K562 (cell line): ENCODE measurements around the gene DDR1. TPM values are rescaled to one million over a fixed set of nuclear protein-coding genes. Genes with fewer than 3 reads are reported as not detected.

Experiments
- ATAC-seq: fragments of 200-7000 bp; cut with Tn5 transposase; 3 replicates; pipeline ENCODE4 v1.9.1; 2020; ENCODE audit warnings: moderate library complexity
- BruUV-seq: library from RNA; stranded (reverse); fragments of 400-500 nt; replicated peaks from 2 replicates; lab custom pipeline; 2021; lab: Mats Ljungman, UMichigan
- CTCF ChIA-PET: fragments of 300-600 bp; formaldehyde crosslinking; extraction: SDS; loops from one replicate; lab custom pipeline; 2021; ENCODE audit warnings: low intra/inter-chr PET ratio; lab: Yijun Ruan, JAX
- POLR2A ChIA-PET: fragments of 300-600, 350-650 bp; sonication (Branson Sonifier 250); formaldehyde crosslinking; extraction: SDS; loops from one replicate; lab custom pipeline; 2021; ENCODE audit warnings: antibody characterized with exemption, inconsistent platforms; lab: Yijun Ruan, JAX
- DNase-seq, 4 experiments: peaks; one replicate each; pipeline versions ENCODE4 v3.0.0 to v3.0.0-alpha.2; 2011 to 2018; ENCODE audit warnings: low spot score in 3 of 4, mixed read lengths in 3 of 4; ENCODE audit errors: extremely low read depth in 1 of 4
- FAIRE-seq: peaks from 2 replicates; lab custom pipeline; 2011; peaks lifted over from hg19 to GRCh38; lab: Jason Lieb, UNC
- H2AFZ ChIP-seq: 2 replicates; pipeline ENCODE4 v1.6.0; 2011; ENCODE audit warnings: low read depth, low read length, control low read depth, inconsistent platforms
- H3K27ac ChIP-seq: fragments of 200-600 bp; 3 replicates; pipeline ENCODE4 v1.8.0; 2011; ENCODE audit warnings: low read depth, mild to moderate bottlenecking, control low read depth, inconsistent platforms, low read length, moderate library complexity, mixed read lengths; ENCODE audit errors: extremely low read depth
- H3K27me3 ChIP-seq, 2 experiments: fragments of 300-600 bp in 1 of 2; 2 replicates in 1 of 2; 3 replicates in 1 of 2; pipeline versions ENCODE4 v1.6.0 to v1.8.0; 2011; ENCODE audit warnings: inconsistent platforms in 2 of 2, low read length in 2 of 2, mild to moderate bottlenecking in 1 of 2, mixed read lengths in 1 of 2, moderate library complexity in 1 of 2; ENCODE audit not compliant: control insufficient read depth in 2 of 2, insufficient read depth in 2 of 2
- H3K36me3 ChIP-seq: fragments of 300-600 bp; 3 replicates; pipeline ENCODE4 v1.8.0; 2011; ENCODE audit warnings: mild to moderate bottlenecking, low read length, inconsistent platforms; ENCODE audit not compliant: control insufficient read depth, insufficient read depth
- H3K4me1 ChIP-seq, 2 experiments: fragments of 200-600 bp in 1 of 2; replicated peaks in 1 of 2; 2 replicates in 1 of 2; 3 replicates in 1 of 2; pipeline versions ENCODE4 v1.5.1 to v1.8.0; 2011; ENCODE audit warnings: inconsistent platforms in 2 of 2, low read length in 2 of 2, mild to moderate bottlenecking in 1 of 2, mixed read lengths in 1 of 2, moderate library complexity in 1 of 2; ENCODE audit not compliant: control insufficient read depth in 2 of 2, insufficient read depth in 2 of 2
- H3K4me2 ChIP-seq: 2 replicates; pipeline ENCODE4 v1.6.1; 2011; ENCODE audit warnings: low read length, control low read depth, inconsistent platforms, mixed read lengths; ENCODE audit not compliant: insufficient read depth
- H3K4me3 ChIP-seq: fragments of 200-600 bp; sonication (generic), shearing (Covaris generic); 2 replicates; pipeline ENCODE4 v1.5.1; 2016; ENCODE audit warnings: control low read depth, inconsistent platforms
- H3K79me2 ChIP-seq: fragments of 200-600 bp; 3 replicates; pipeline ENCODE4 v1.8.0; 2011; ENCODE audit warnings: low read length, inconsistent platforms; ENCODE audit not compliant: control insufficient read depth, insufficient read depth
- H3K9ac ChIP-seq, 2 experiments: 2 replicates each; pipeline versions ENCODE4 v1.6.0 to v1.6.1; 2011; ENCODE audit warnings: low read depth in 2 of 2, low read length in 2 of 2, control low read depth in 1 of 2, inconsistent platforms in 1 of 2, mild to moderate bottlenecking in 1 of 2, mixed read lengths in 1 of 2; ENCODE audit not compliant: insufficient read depth in 1 of 2
- H3K9me1 ChIP-seq: one replicate; pipeline ENCODE4 v1.6.0; 2011; ENCODE audit warnings: inconsistent platforms, mild to moderate bottlenecking, low read length, moderate library complexity; ENCODE audit not compliant: control insufficient read depth, insufficient read depth
- H3K9me3 ChIP-seq: replicated peaks from 2 replicates; pipeline ENCODE4 v1.5.1; 2011; ENCODE audit warnings: low read depth, low read length, inconsistent platforms; ENCODE audit not compliant: control insufficient read depth, insufficient read depth
- H4K20me1 ChIP-seq: replicated peaks from 2 replicates; pipeline ENCODE4 v1.6.1; 2011; ENCODE audit warnings: low read length, inconsistent platforms, mixed read lengths; ENCODE audit not compliant: control insufficient read depth, insufficient read depth
- CBX3 ChIP-seq, 2 experiments: IDR thresholded peaks; 1 replicate in 1 of 2; 2 replicates in 1 of 2; pipeline ENCODE4 v1.6.1; 2012; ENCODE audit warnings: inconsistent platforms in 2 of 2, low read length in 2 of 2, borderline replicate concordance in 1 of 2, control low read depth in 1 of 2
- CC2D1A ChIP-seq: fragments of 450-650 bp; IDR thresholded peaks from 2 replicates; pipeline ENCODE4 v1.6.1; 2017; ENCODE audit warnings: mild to moderate bottlenecking
- CXXC5 ChIP-seq: fragments of 250-450 bp; sonication (Bioruptor Pico); IDR thresholded peaks from 2 replicates; pipeline ENCODE4 v1.8.0; 2022; ENCODE audit warnings: inconsistent platforms, mild to moderate bottlenecking, moderate library complexity
- DNMT1 ChIP-seq: fragments of 450-650 bp; IDR thresholded peaks from 2 replicates; pipeline ENCODE4 v1.6.1; 2016; ENCODE audit warnings: antibody characterized with exemption, mild to moderate bottlenecking
- TEAD1 ChIP-seq, 2 experiments: fragments of 450-650 bp in 1 of 2; sonication (generic) in 1 of 2; formaldehyde crosslinking; IDR thresholded peaks; 2 replicates each; pipeline versions ENCODE4 v1.4.0 to v1.8.0; 2020 to 2022; ENCODE audit warnings: mild to moderate bottlenecking in 2 of 2, missing genetic modification reagents in 1 of 2
- TEAD4 ChIP-seq, 2 experiments: sonication (generic) in 1 of 2; formaldehyde crosslinking in 1 of 2; IDR thresholded peaks; 2 replicates each; pipeline versions ENCODE4 v1.6.1 to v1.8.0; 2012 to 2022; ENCODE audit warnings: borderline replicate concordance in 1 of 2, inconsistent platforms in 1 of 2, low read length in 1 of 2, mild to moderate bottlenecking in 1 of 2, missing genetic modification reagents in 1 of 2
- ZNF133 ChIP-seq: fragments of 250-450 bp; sonication (Bioruptor Pico); IDR thresholded peaks from 2 replicates; pipeline ENCODE4 v1.4.0; 2020; ENCODE audit warnings: mild to moderate bottlenecking
- ZNF668 ChIP-seq: fragments of 250-450 bp; sonication (Bioruptor Pico); IDR thresholded peaks from 2 replicates; pipeline ENCODE4 v1.8.0; 2022; ENCODE audit warnings: mild to moderate bottlenecking, inconsistent platforms
- WGBS: fragments of 100-300 bp; shearing (Covaris generic); methylation state at CpG from one replicate; pipeline ENCODE4 v1.1.6; 2016; ENCODE audit warnings: low coverage, mixed read lengths; ENCODE audit not compliant: insufficient coverage; ENCODE audit errors: missing lambda C conversion rate; 5-methylcytosine and 5-hydroxymethylcytosine counted together
- in situ Hi-C: fragments of 300-500 bp; cut with MboI; formaldehyde crosslinking; loops from 4 replicates; pipeline ENCODE4 v1.15.0; 2018; ENCODE audit warnings: inconsistent platforms, mixed read lengths
- intact Hi-C: fragments of 100-400 bp; cut with micrococcal nuclease; formaldehyde crosslinking; loops from 2 replicates; pipeline ENCODE4 v1.14.2; 2022
- polyA plus RNA-seq, 8 experiments: library from polyadenylated mRNA; depleted of rRNA in 4 of 8; stranded (reverse) in 5 of 8; unstranded in 3 of 8; fragments of >200 nt; fragmentation: Nextera tagmentation in 2 of 8; fragmentation: Illumina TruSeq in 1 of 8; extraction: Ambion mirVana in 2 of 8; extraction: Trizol in 1 of 8; gene quantifications; 2 replicates each; pipeline versions ENCODE4 v1.2.1 to v1.2.3, GENCODE V29; 2011 to 2014; ENCODE audit warnings: inconsistent platforms in 1 of 8, missing spikeins in 1 of 8
- total RNA-seq, 7 experiments: library from RNA; depleted of rRNA in 6 of 7; stranded (reverse); fragments of >200 nt in 6 of 7; fragmentation: Illumina TruSeq in 2 of 7; extraction: Trizol in 2 of 7; gene quantifications; 2 replicates each; pipeline versions ENCODE4 v1.2.1 to v1.2.3, GENCODE V29; 2011 to 2021; ENCODE audit warnings: low replicate concordance in 1 of 7
- TF ChIP-seq, protein P1 (sequence below): fragments of 150-350 bp; IDR thresholded peaks from 2 replicates; pipeline ENCODE4 v1.6.1; 2014; ENCODE audit warnings: low read depth, mild to moderate bottlenecking, low read length, borderline replicate concordance
- TF ChIP-seq, protein P2 (sequence below): fragments of 250-450 bp; sonication (Bioruptor Pico); IDR thresholded peaks from 2 replicates; pipeline ENCODE4 v1.4.0; 2020; ENCODE audit warnings: borderline replicate concordance
- TF ChIP-seq, protein P3 (sequence below): fragments of 250-450 bp; sonication (Bioruptor Pico); IDR thresholded peaks from 2 replicates; pipeline ENCODE4 v1.4.0; 2020; ENCODE audit warnings: mild to moderate bottlenecking, moderate library complexity, borderline replicate concordance

The DDR1 gene
- total and polyA plus RNA-seq, 9 of the 15 experiments (the other 6 are each of a cell fraction or from before 2014, with no cell fraction given), result 1.4 to 44.6 (median 12.2) TPM

DNA sequence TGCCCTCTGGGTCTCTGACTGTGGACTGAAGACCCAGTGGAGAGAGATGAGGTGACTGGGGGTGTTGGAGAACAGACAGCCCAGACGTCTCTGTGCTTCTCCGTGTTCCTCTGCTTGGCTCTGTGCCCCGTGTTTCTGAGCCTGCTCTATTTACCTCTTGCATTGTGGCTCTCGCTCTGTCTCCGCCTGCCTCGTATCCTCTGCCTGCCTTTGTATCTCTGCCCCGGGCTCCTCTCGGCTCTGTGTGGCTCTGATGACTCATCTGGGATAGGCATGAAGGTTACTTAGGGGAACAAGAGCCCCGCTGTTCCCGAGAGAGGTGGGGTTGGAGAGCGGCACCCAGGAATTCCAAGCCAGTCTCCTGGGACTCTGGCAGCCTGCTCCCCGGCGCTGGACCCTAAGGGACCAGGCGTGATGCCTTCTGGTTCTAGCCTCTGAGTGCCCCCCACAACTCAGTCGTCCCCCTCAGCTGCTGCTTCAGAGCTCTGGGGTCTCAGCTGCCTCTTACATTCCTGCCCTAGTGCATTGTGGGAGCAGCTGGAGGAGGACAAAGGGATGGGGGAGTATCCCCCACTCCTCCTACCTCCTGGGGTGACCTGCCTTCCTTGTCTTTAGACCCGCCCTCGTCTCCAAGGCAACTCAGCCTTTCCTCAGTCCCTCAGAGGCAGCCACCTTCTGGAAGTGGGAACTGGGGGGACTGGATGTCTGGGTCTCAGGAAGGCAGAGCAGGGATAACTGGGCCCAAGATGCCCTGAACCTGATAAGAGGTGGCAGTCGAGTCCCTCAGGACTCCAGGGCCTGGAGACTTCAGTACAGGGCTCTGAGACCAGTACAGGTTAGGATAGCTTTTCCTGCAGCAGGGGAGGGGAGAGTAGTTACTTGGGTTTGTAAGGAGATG lies 1.9 kb downstream of the DDR1 start:
- POLR2A ChIA-PET, result interaction anchor here (0.6 to 2.4 kb wide), 7 partner anchors 8 to 286 kb away, joined by 3 to 15 read pairs (median 4); no protein-coding TSS in a partner anchor
- CTCF ChIA-PET, result no interaction called here
- Histone ChIP-seq H3K9me1 (peaks cover 3% of the 10 kb centered on the region), H3K9ac (peak overlapping the region; percentile 62 to 94), H3K4me3 (peak overlapping the region; percentile 54), H3K79me2 (peaks cover 43% of the 10 kb centered on the region), H3K4me2 (peak overlapping the region; percentile 96), H3K4me1 (peaks cover 47 to 64% of the 10 kb centered on the region in 2 experiments), H4K20me1 (peaks cover 9% of the 10 kb centered on the region; the same call in 1 of the 2 replicates), H3K9me3 (no peaks in the 10 kb centered on the region), H2AFZ (peak overlapping the region; percentile 68), H3K27me3 (no peaks in the 10 kb centered on the region), H3K27ac (peak overlapping the region; percentile 70), H3K36me3 (peaks cover 26% of the 10 kb centered on the region; the same call in 2 of the 3 replicates)
- DNase-seq (peak; percentile 82 to 85 (median 83)), FAIRE-seq (peak; percentile 88), ATAC-seq (peak; percentile 53)
- intact Hi-C loops, result no loop called here
- BruUV-seq, result TSS peak; percentile 35
- 9% methylated on average over 17 of the region's 18 CpGs for WGBS
- in situ Hi-C loops, result no loop called here
- TF ChIP-seq CBX3 (IDR thresholded peaks at IDR 0.05; ENCODE audit: borderline replicate concordance in 1 of 2, low read length in 2 of 2) (no peak), ZNF133 (CRISPR knock-in tag) (peak; percentile 76; the same call in 1 of the 2 replicates), CC2D1A (no peak), TEAD1 (CRISPR knock-in tag; IDR thresholded peaks at IDR 0.05) (0 out of 4 replicates have a peak, but pooled peaks of 1 of the 2 experiments have one; percentile 7), TEAD4 (IDR thresholded peaks at IDR 0.05; ENCODE audit: low read length) (no peak), TEAD4 (CRISPR knock-in tag; IDR thresholded peaks at IDR 0.05; ENCODE audit: borderline replicate concordance) (no peak), ZNF668 (no peak), CXXC5 (0 out of 2 replicates have a peak, but pooled peaks have one; percentile 9), DNMT1 (peak; percentile 38; the same call in 1 of the 2 replicates)
- TF ChIP-seq, protein P1, sequence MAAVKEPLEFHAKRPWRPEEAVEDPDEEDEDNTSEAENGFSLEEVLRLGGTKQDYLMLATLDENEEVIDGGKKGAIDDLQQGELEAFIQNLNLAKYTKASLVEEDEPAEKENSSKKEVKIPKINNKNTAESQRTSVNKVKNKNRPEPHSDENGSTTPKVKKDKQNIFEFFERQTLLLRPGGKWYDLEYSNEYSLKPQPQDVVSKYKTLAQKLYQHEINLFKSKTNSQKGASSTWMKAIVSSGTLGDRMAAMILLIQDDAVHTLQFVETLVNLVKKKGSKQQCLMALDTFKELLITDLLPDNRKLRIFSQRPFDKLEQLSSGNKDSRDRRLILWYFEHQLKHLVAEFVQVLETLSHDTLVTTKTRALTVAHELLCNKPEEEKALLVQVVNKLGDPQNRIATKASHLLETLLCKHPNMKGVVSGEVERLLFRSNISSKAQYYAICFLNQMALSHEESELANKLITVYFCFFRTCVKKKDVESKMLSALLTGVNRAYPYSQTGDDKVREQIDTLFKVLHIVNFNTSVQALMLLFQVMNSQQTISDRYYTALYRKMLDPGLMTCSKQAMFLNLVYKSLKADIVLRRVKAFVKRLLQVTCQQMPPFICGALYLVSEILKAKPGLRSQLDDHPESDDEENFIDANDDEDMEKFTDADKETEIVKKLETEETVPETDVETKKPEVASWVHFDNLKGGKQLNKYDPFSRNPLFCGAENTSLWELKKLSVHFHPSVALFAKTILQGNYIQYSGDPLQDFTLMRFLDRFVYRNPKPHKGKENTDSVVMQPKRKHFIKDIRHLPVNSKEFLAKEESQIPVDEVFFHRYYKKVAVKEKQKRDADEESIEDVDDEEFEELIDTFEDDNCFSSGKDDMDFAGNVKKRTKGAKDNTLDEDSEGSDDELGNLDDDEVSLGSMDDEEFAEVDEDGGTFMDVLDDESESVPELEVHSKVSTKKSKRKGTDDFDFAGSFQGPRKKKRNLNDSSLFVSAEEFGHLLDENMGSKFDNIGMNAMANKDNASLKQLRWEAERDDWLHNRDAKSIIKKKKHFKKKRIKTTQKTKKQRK, result no peak
- TF ChIP-seq, protein P2, sequence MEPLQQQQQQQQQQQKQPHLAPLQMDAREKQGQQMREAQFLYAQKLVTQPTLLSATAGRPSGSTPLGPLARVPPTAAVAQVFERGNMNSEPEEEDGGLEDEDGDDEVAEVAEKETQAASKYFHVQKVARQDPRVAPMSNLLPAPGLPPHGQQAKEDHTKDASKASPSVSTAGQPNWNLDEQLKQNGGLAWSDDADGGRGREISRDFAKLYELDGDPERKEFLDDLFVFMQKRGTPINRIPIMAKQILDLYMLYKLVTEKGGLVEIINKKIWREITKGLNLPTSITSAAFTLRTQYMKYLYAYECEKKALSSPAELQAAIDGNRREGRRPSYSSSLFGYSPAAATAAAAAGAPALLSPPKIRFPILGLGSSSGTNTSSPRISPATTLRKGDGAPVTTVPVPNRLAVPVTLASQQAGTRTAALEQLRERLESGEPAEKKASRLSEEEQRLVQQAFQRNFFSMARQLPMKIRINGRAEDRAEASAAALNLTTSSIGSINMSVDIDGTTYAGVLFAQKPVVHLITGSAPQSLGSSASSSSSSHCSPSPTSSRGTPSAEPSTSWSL (CRISPR knock-in tag), result no peak
- TF ChIP-seq, protein P3, sequence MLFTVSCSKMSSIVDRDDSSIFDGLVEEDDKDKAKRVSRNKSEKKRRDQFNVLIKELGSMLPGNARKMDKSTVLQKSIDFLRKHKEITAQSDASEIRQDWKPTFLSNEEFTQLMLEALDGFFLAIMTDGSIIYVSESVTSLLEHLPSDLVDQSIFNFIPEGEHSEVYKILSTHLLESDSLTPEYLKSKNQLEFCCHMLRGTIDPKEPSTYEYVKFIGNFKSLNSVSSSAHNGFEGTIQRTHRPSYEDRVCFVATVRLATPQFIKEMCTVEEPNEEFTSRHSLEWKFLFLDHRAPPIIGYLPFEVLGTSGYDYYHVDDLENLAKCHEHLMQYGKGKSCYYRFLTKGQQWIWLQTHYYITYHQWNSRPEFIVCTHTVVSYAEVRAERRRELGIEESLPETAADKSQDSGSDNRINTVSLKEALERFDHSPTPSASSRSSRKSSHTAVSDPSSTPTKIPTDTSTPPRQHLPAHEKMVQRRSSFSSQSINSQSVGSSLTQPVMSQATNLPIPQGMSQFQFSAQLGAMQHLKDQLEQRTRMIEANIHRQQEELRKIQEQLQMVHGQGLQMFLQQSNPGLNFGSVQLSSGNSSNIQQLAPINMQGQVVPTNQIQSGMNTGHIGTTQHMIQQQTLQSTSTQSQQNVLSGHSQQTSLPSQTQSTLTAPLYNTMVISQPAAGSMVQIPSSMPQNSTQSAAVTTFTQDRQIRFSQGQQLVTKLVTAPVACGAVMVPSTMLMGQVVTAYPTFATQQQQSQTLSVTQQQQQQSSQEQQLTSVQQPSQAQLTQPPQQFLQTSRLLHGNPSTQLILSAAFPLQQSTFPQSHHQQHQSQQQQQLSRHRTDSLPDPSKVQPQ (CRISPR knock-in tag), result no peak
